ENCODE measurements around the gene DUSP18. TPM values are rescaled to one million over a fixed set of nuclear protein-coding genes. Genes with fewer than 3 reads are reported as not detected.
"Not testable (repeated sequence)": the region's sequence is repeated elsewhere in the genome, so short reads cannot be mapped to it uniquely, and the experiment has no call there.

The DUSP18 gene
- total RNA-seq, 1 donor, result 3.3 TPM

GRCh38 chr22:30635273-30636225, 32.1 kb downstream of the DUSP18 start, which contains the start of gene SLC35E4:
Gene SLC35E4, plus strand, starts transcription at chr22:30635781. Its CDS starts 670 bp downstream, at chr22:30636451.
- Histone ChIP-seq H3K9me3 (ENCODE audit: low read depth, low read length) (no peaks in the 10 kb centered on the region), H3K4me1 (ENCODE audit: insufficient read depth, low read length) (peaks cover 30% of the 10 kb centered on the region), H3K27me3 (ENCODE audit: insufficient read depth, low read length) (no peaks in the 10 kb centered on the region), H3K4me3 (ENCODE audit: low read length) (peak within 1 kb of the TSS; percentile 49)

- peaks cover 30% of the 10 kb centered on the region for H3K4me1 ChIP-seq (ENCODE audit: insufficient read depth, low read length)
- H3K4me3 ChIP-seq (ENCODE audit: low read length), result peak overlapping the region; percentile 49
- H3K27me3 ChIP-seq (ENCODE audit: insufficient read depth, low read length), result no peaks in the 10 kb centered on the region
- H3K9me3 ChIP-seq (ENCODE audit: low read depth, low read length), result no peaks in the 10 kb centered on the region
Measured at GRCh38 chr22:30634471-30635233, 33.0 kb downstream of the DUSP18 start.

- not testable (repeated sequence) for H3K4me3 ChIP-seq (ENCODE audit: low read length); H3K27me3 ChIP-seq (ENCODE audit: insufficient read depth, low read length); H3K9me3 ChIP-seq (ENCODE audit: low read depth, low read length)
- H3K4me1 ChIP-seq (ENCODE audit: insufficient read depth, low read length), result peaks cover 17% of the 10 kb centered on the region
Measured at GRCh38 chr22:30631469-30631868, 36.2 kb downstream of the DUSP18 start.

- Histone ChIP-seq H3K9me3 (ENCODE audit: low read depth, low read length) (no peaks in the 10 kb centered on the region), H3K4me3 (ENCODE audit: low read length) (no peak overlapping the region)
Measured at GRCh38 chr22:30628491-30628890, 39.2 kb downstream of the DUSP18 start.

GRCh38 chr22:30627471-30627870, 40.2 kb downstream of the DUSP18 start:
- Histone ChIP-seq H3K4me3 (ENCODE audit: low read length) (no peak overlapping the region), H3K4me1 (ENCODE audit: insufficient read depth, low read length) (no peaks in the 10 kb centered on the region), H3K9me3 (ENCODE audit: low read depth, low read length) (no peaks in the 10 kb centered on the region), H3K27me3 (ENCODE audit: insufficient read depth, low read length) (no peaks in the 10 kb centered on the region)

More at GRCh38 chr22:30628491-30628890, 39.2 kb downstream of the DUSP18 start:
- H3K27me3 ChIP-seq (ENCODE audit: insufficient read depth, low read length), result no peaks in the 10 kb centered on the region
- no peaks in the 10 kb centered on the region for H3K4me1 ChIP-seq (ENCODE audit: insufficient read depth, low read length)

GRCh38 chr22:30626413-30626812, 41.3 kb downstream of the DUSP18 start:
- Histone ChIP-seq H3K4me3 (ENCODE audit: low read length) (no peak overlapping the region), H3K4me1 (ENCODE audit: insufficient read depth, low read length) (no peaks in the 10 kb centered on the region), H3K9me3 (ENCODE audit: low read depth, low read length) (no peaks in the 10 kb centered on the region), H3K27me3 (ENCODE audit: insufficient read depth, low read length) (no peaks in the 10 kb centered on the region)

GRCh38 chr22:30619909-30620308, 47.8 kb downstream of the DUSP18 start:
- H3K4me3 ChIP-seq (ENCODE audit: low read length); H3K27me3 ChIP-seq (ENCODE audit: insufficient read depth, low read length): not testable (repeated sequence)

GRCh38 chr22:30617819-30618218, 49.9 kb downstream of the DUSP18 start:
- peaks cover 12% of the 10 kb centered on the region for H3K4me1 ChIP-seq (ENCODE audit: insufficient read depth, low read length)
- H3K27me3 ChIP-seq (ENCODE audit: insufficient read depth, low read length), result no peaks in the 10 kb centered on the region
- no peak overlapping the region for H3K4me3 ChIP-seq (ENCODE audit: low read length)
- H3K9me3 ChIP-seq (ENCODE audit: low read depth, low read length), result no peaks in the 10 kb centered on the region

More at GRCh38 chr22:30619909-30620308, 47.8 kb downstream of the DUSP18 start:
- H3K9me3 ChIP-seq (ENCODE audit: low read depth, low read length), result not testable (repeated sequence)
- H3K4me1 ChIP-seq (ENCODE audit: insufficient read depth, low read length), result peaks cover 12% of the 10 kb centered on the region

- no peak overlapping the region for H3K4me3 ChIP-seq (ENCODE audit: low read length)
- H3K4me1 ChIP-seq (ENCODE audit: insufficient read depth, low read length), result peaks cover 18% of the 10 kb centered on the region
- H3K27me3 ChIP-seq (ENCODE audit: insufficient read depth, low read length), result no peaks in the 10 kb centered on the region
- no peaks in the 10 kb centered on the region for H3K9me3 ChIP-seq (ENCODE audit: low read depth, low read length)
Measured at GRCh38 chr22:30615543-30615954, 52.1 kb downstream of the DUSP18 start.

GRCh38 chr22:30614879-30615278, 52.8 kb downstream of the DUSP18 start:
- H3K4me1 ChIP-seq (ENCODE audit: insufficient read depth, low read length), result peaks cover 24% of the 10 kb centered on the region
- H3K4me3 ChIP-seq (ENCODE audit: low read length), result no peak overlapping the region
- H3K27me3 ChIP-seq (ENCODE audit: insufficient read depth, low read length), result no peaks in the 10 kb centered on the region
- no peaks in the 10 kb centered on the region for H3K9me3 ChIP-seq (ENCODE audit: low read depth, low read length)

- Histone ChIP-seq H3K27me3 (ENCODE audit: insufficient read depth, low read length) (no peaks in the 10 kb centered on the region), H3K9me3 (ENCODE audit: low read depth, low read length) (no peaks in the 10 kb centered on the region), H3K4me3 (ENCODE audit: low read length) (no peak overlapping the region)
Measured at GRCh38 chr22:30614268-30614667, 53.4 kb downstream of the DUSP18 start.

GRCh38 chr22:30612789-30613188, 54.9 kb downstream of the DUSP18 start:
- Histone ChIP-seq H3K27me3 (ENCODE audit: insufficient read depth, low read length) (no peaks in the 10 kb centered on the region), H3K9me3 (ENCODE audit: low read depth, low read length) (no peaks in the 10 kb centered on the region), H3K4me3 (ENCODE audit: low read length) (no peak overlapping the region), H3K4me1 (ENCODE audit: insufficient read depth, low read length) (peaks cover 45% of the 10 kb centered on the region)

More at GRCh38 chr22:30614268-30614667, 53.4 kb downstream of the DUSP18 start:
- peaks cover 30% of the 10 kb centered on the region for H3K4me1 ChIP-seq (ENCODE audit: insufficient read depth, low read length)
